ES-I3 (cell line): ENCODE results near the gene PLEKHA7.

Experiments used
- H3K36me3 ChIP-seq: 2 replicates; pipeline ENCODE4 v1.6.1; 2013; ENCODE audit warnings: mild to moderate bottlenecking, low read length, control low read depth, moderate library complexity; ENCODE audit not compliant: insufficient read depth
- H3K4me1 ChIP-seq: 2 replicates; pipeline ENCODE4 v1.6.1; 2013; ENCODE audit warnings: mild to moderate bottlenecking, control low read depth, low read length; ENCODE audit not compliant: insufficient read depth
- H3K9ac ChIP-seq: 2 replicates; pipeline ENCODE4 v1.6.1; 2013; ENCODE audit warnings: low read depth, mild to moderate bottlenecking, low read length, moderate library complexity
- H3K9me3 ChIP-seq: 2 replicates; pipeline ENCODE4 v1.6.1; 2013; ENCODE audit warnings: mild to moderate bottlenecking, low read length, moderate library complexity; ENCODE audit not compliant: control insufficient read depth, insufficient read depth

Gene PLEKHA7

GRCh38 chr11:16839821-16840220, 174.4 kb downstream of the PLEKHA7 start:
- Histone ChIP-seq H3K9ac (no peak overlapping the region), H3K36me3 (no peaks in the 10 kb centered on the region), H3K4me1 (no peaks in the 10 kb centered on the region), H3K9me3 (no peaks in the 10 kb centered on the region)

DNA sequence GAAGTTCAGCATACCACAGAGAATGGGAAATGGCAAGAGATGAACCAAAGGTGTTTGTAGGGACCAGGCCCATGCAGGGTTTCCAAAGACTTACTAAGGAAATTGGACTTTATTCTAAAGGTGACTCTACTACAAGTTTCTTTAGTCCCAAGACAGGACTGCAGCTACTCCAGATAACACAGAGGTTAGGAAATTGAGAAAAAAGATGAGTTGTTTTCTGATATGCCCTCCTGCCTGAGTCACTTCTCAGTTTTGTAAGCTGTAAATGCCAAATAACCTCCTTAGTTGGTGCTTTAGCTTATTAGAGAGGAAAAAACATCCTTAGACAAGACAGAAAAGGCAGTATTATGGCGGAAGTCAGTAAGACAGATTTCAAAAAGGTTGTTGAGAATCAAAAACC, 179.8 kb downstream of the PLEKHA7 start:
- Histone ChIP-seq H3K4me1 (no peaks in the 10 kb centered on the region), H3K9ac (no peak overlapping the region), H3K9me3 (no peaks in the 10 kb centered on the region), H3K36me3 (no peaks in the 10 kb centered on the region)

DNA sequence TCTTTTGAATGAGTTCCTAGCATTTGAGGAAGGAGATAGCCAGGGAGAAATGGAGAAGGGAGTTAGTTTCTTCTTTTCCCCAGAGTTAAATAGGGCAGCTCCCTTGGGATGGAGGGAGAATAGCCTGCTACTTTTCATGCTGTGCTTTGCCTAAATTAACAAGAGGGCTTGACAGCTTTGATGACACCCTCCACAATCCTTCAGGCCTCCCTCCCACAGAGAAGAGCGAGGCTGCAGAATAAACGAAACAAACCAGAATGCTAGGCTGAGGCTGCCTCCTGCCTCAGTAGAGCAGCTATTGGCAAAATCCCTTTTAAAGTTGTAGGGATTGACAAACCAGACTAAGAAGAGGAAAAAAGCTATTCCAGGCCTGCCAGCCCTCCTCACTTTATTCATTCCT, 181.2 kb downstream of the PLEKHA7 start:
- H3K36me3 ChIP-seq = no peaks in the 10 kb centered on the region; the same call in 1 of the 2 replicates
- H3K9me3 ChIP-seq = no peaks in the 10 kb centered on the region
- no peak overlapping the region for H3K9ac ChIP-seq
- no peaks in the 10 kb centered on the region for H3K4me1 ChIP-seq

DNA sequence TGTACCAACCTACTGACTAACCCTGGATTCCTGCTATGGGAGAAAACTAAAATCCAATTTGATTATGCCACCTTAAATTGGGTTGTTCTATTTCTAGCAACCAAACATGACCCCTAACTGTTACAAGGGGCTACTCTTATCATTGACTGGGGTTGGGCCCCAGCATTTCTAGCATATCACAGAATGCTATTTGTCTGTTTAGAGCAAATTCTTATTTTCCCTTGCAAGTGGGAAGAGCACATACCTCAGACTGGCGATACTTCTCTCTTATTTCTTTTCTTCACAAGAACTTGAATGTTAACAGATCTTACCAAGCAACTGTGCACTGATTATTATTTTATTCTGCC, 182.0 kb downstream of the PLEKHA7 start:
- Histone ChIP-seq H3K9me3 (no peaks in the 10 kb centered on the region), H3K9ac (no peak overlapping the region), H3K36me3 (no peaks in the 10 kb centered on the region; the same call in 1 of the 2 replicates)

DNA sequence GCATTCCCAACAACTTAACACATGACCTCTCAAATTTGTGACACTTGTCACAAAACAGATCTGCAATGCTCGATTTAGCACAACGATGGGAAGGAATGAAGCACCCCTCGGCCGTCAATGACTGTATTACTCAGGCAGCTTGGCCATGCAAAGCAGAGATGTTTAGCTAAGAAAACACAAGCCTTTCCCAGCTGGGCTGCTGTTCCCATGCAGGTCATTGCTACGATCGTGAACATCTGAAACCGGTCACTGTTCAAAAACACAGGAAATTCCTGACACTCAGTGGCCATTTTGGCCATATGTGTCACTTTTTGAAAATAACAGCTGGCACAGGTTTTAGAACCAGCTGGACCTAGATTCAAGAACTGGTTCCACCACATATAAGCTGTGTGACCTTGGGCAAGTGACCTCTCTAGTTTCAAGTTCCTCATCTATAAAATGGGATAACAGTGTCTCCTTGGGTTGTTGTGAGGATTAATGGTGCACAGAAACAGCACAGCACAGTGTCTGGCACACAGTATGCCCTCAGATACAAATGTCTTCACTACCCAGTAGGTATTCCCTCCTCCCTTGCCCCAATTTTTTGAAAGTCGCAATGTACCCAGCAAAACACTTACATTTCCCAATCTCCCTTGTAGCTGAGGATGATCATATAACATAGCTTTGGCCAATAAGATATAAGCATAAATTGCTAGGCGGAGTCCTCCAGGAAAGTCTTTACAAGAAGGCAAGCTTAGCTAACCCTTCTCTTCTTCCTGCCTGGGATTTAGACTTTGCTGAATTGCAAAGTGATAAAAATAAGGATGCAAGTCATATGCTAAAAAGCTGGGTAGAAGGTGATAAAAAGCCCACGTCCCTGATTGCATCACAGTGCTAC, 182.7 kb downstream of the PLEKHA7 start:
- no peaks in the 10 kb centered on the region for H3K9me3 ChIP-seq
- H3K4me1 ChIP-seq = no peaks in the 10 kb centered on the region
- no peak overlapping the region for H3K9ac ChIP-seq
- no peaks in the 10 kb centered on the region; the same call in 1 of the 2 replicates for H3K36me3 ChIP-seq

More for the DNA sequence above, 182.0 kb downstream of the PLEKHA7 start:
- H3K4me1 ChIP-seq = no peaks in the 10 kb centered on the region

DNA sequence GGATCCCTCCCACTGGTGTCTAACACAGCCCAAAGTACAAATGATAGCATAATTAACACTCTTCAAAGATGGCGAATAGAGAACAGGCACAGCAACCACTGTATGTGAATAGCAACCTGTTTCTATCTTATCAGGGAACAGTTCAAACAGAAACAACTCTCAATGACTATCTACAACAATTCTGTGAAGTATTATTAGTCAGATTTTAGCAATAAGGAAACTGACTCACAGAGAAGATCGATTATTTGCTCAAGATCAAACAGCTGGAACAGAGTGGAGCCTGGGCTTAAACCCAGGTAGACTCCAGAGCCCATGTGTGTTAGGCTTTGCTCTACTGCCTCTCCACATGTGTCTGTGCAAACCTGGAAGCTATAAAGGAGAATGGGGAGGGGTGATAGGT, 187.1 kb downstream of the PLEKHA7 start:
- Histone ChIP-seq H3K9me3 (no peaks in the 10 kb centered on the region), H3K9ac (no peak overlapping the region), H3K36me3 (no peaks in the 10 kb centered on the region; the same call in 1 of the 2 replicates), H3K4me1 (no peaks in the 10 kb centered on the region)

DNA sequence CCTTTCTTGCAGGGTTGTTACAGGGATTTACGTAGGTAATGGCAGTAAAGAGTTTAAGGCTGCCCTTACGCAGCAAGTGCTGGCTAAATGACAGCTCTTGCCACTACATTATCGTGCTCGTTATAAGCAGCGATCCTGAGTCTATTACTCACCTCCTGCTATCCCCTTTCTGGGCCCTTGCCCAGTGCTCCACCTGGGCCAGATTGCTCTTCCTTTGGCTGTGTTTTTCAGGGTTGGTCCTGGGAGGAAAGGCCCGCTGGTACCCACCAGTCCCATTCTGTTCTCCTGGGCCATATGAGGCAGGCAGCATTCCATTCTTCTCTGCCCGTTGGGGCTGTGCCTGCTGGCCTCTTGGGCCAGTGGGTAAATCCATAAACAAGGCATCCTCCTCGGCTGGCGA, 188.2 kb downstream of the PLEKHA7 start:
- H3K9ac ChIP-seq = no peak overlapping the region
- H3K4me1 ChIP-seq = peaks cover 1% of the 10 kb centered on the region; the same call in 1 of the 2 replicates
- no peaks in the 10 kb centered on the region; the same call in 1 of the 2 replicates for H3K36me3 ChIP-seq
- no peaks in the 10 kb centered on the region for H3K9me3 ChIP-seq

GRCh38 chr11:16825101-16825500, 189.1 kb downstream of the PLEKHA7 start:
- Histone ChIP-seq H3K9me3 (no peaks in the 10 kb centered on the region), H3K4me1 (peaks cover 7% of the 10 kb centered on the region), H3K36me3 (no peaks in the 10 kb centered on the region; the same call in 1 of the 2 replicates), H3K9ac (no peak overlapping the region)

DNA sequence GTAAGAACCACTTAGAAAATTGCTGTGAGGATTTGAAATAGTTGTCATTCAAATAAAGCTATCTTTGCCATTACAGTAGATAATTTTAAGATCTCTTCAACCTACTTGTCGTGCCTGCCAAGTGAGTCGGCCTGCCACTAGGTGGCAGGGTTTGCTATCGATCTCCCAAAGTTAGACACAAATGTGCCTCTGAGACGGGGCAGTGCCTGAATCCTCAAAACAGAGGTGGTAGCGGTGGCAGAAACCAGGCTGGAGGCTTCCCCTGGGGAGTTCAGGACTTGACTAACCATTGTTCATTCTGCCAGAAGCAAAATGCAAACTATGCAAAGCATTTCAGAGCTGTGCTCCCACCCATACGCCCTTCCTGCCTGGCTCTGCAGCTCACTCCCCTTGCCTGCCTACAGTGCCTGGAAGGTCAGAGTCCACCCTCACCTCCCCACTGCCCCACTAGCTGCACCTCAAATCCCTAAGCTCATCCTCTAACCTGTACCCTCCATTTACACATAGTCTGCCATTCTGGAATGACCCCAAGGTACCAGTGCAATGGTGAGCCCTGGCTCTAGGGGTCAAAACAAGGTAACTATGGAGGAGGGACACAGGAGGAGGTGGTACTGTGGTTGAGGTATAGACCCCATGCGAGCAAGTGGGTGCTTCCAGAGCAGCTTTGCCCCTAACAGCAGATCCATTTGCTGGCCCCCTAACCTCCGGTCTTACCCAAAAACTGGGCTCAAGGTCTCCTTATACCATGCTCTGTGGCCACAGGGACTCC, 193.7 kb downstream of the PLEKHA7 start:
- Histone ChIP-seq H3K9me3 (no peaks in the 10 kb centered on the region), H3K9ac (no peak overlapping the region), H3K4me1 (peaks cover 7% of the 10 kb centered on the region), H3K36me3 (no peaks in the 10 kb centered on the region)

DNA sequence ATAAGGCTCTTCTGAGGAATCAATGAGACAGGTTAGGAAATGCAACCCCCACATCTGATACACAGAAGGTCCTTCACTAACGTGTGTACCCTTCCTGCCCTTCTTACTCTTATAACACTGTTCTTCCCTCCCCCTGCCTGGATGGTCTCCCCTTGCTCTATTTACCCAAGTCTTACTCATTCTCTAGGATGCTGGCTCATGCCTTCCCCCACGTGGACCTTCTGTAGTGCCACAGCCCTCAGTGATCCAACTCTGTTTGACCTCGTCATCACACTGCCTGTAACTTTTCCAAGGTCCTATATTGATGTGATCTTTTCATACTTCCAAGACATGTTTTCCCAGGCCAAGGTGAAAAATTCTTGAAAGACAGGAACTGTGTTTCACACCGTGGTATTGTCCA, 195.9 kb downstream of the PLEKHA7 start:
- no peaks in the 10 kb centered on the region for H3K9me3 ChIP-seq
- peaks cover 7% of the 10 kb centered on the region for H3K4me1 ChIP-seq
- H3K9ac ChIP-seq = no peak overlapping the region
- no peaks in the 10 kb centered on the region for H3K36me3 ChIP-seq

DNA sequence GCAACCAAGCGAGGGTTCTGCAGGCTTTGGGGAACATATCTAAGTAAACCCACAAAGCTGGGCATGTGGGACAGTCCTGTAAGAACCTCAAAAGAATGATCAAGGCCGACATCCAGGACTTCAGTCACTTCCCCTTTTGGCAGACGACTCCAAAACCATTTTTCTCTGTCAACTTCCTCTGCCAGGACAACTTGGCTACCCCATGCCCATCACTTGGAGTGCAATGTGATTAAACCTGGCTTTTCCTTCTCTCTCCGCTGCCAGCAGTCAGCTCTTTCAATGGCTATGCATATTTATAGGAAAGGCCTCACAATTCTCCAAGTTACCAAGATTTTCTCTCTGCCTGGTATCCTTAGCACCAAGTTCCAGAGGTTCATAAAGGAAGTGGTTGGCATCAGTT, 196.9 kb downstream of the PLEKHA7 start:
- Histone ChIP-seq H3K36me3 (no peaks in the 10 kb centered on the region), H3K9ac (no peak overlapping the region), H3K4me1 (peaks cover 7% of the 10 kb centered on the region), H3K9me3 (no peaks in the 10 kb centered on the region)

DNA sequence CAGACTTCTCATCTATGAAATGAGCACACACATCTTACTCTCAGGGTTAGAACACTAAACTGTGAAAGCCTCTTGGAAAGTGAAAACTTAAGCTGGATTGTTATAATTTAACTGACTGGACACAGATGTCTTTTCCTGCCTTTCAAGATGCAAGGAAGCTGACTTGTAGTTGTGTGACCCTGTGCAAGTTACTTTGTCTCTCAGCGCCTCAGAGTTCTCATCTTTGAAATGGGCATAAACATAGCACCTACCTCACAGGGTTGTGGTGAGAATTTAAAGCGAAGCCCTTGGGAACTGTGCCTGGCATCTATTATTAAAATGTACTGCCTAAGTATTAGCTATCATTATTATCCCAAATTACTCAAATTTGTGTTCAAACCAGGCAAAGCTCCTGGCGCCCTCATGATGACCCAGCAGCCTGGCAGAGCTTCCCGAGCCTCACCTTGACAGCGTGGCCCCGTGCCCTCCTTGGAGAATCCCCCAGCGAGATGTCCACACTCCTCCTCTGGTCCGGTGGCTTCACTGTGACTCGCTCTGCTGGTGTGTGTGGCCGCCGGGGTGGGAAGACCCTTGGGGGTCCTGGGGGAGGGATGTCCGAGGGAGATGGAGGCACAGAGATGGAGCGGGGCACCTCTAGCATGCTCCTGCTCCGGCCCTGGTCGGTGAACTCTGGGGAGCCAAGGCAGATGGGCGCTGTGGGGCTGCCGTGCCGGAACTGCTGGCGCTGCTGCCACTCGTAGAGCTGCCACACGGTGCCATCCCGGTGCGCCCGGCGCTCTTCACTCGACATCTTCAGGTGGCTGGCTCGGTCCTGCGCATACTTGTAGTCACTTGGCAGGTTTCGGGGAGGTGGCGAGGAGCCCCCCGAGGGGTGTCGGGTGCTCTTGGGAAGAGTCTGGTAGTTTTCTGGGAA, 197.6 kb downstream of the PLEKHA7 start:
- no peak overlapping the region for H3K9ac ChIP-seq
- no peaks in the 10 kb centered on the region for H3K36me3 ChIP-seq
- peaks cover 7% of the 10 kb centered on the region for H3K4me1 ChIP-seq

DNA sequence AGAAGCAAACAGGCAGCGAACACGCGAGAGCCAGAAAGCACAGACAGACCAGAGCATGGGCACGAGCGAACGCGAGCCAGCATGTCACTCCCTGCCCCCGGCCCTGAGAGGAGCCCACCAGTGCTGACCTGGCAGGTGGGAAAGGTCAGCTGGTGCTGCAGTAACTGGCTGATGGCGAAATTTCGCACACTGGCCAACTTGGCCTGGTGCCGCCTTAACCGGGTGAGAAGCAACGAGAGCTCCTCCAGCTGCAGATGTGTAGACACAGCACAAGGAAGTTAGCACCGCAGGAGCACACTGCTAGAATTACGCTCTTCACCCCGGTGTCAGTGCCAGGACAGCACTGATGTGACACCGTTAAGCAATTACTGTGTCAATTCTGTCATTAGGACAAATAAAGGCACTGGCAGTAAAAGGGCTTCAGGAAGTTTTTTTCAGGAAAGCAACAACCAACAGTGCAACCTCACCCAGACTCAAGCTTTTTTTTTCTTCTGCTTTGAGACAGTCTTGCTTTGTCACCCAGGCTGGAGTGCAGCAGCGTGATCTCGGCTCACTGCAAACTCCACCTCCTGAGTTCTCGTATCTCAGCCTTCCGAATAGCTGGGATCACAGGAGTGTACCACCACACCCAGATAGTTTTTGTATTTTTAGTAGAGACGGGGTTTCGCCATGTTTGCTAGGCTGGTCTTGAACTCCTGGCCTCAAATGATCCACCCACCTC, 199.0 kb downstream of the PLEKHA7 start:
- no peak overlapping the region for H3K9ac ChIP-seq
- H3K4me1 ChIP-seq = no peaks in the 10 kb centered on the region
- H3K36me3 ChIP-seq = no peaks in the 10 kb centered on the region
- H3K9me3 ChIP-seq = no peaks in the 10 kb centered on the region

More for the DNA sequence above, 197.6 kb downstream of the PLEKHA7 start:
- H3K9me3 ChIP-seq = no peaks in the 10 kb centered on the region
